GM23248 (cell line): ENCODE data around the gene NEUROD2. TPM values are rescaled to one million over a fixed set of nuclear protein-coding genes. Genes with fewer than 3 reads are reported as not detected.

Experiments used
- DNase-seq: peaks from one replicate; pipeline ENCODE4 v3.0.0-alpha.2; 2015
- H2AFZ ChIP-seq: fragments of 200-600 bp; sonication (generic); 2 replicates; pipeline ENCODE4 v1.6.1; 2016; ENCODE audit warnings: antibody characterized with exemption
- H3F3A ChIP-seq: fragments of 200-600 bp; sonication (generic); 2 replicates; pipeline ENCODE4 v1.6.1; 2016; ENCODE audit warnings: mild to moderate bottlenecking, antibody characterized with exemption, mixed run types; ENCODE audit not compliant: insufficient read depth
- H3K27ac ChIP-seq: fragments of 200-600 bp; sonication (generic); 2 replicates; pipeline ENCODE4 v1.5.1; 2016; ENCODE audit warnings: mild to moderate bottlenecking
- H3K27me3 ChIP-seq: fragments of 200-600 bp; sonication (generic); replicated peaks from 2 replicates; pipeline ENCODE4 v1.6.1; 2016; ENCODE audit warnings: mild to moderate bottlenecking; ENCODE audit not compliant: insufficient read depth
- H3K36me3 ChIP-seq: fragments of 200-600 bp; sonication (generic); 2 replicates; pipeline ENCODE4 v1.6.1; 2016; ENCODE audit warnings: low read depth, mild to moderate bottlenecking
- H3K4me1 ChIP-seq: fragments of 200-600 bp; sonication (generic); 2 replicates; pipeline ENCODE4 v1.6.1; 2016; ENCODE audit warnings: mild to moderate bottlenecking; ENCODE audit not compliant: insufficient read depth
- H3K4me2 ChIP-seq: fragments of 200-600 bp; sonication (generic); one replicate; pipeline ENCODE4 v1.6.1; 2016; ENCODE audit warnings: mild to moderate bottlenecking; ENCODE audit not compliant: unreplicated experiment
- H3K4me3 ChIP-seq: fragments of 200-600 bp; sonication (generic); 2 replicates; pipeline ENCODE4 v1.5.1; 2016; ENCODE audit warnings: mild to moderate bottlenecking
- H3K79me2 ChIP-seq: fragments of 200-600 bp; sonication (generic); 2 replicates; pipeline ENCODE4 v1.6.1; 2016; ENCODE audit warnings: mild to moderate bottlenecking; ENCODE audit not compliant: insufficient read depth
- H3K9ac ChIP-seq: fragments of 200-600 bp; sonication (generic); 2 replicates; pipeline ENCODE4 v1.6.1; 2016; ENCODE audit warnings: mild to moderate bottlenecking
- H3K9me2 ChIP-seq: fragments of 200-600 bp; sonication (generic); 2 replicates; pipeline ENCODE4 v1.6.1; 2016; ENCODE audit warnings: mixed run types, mild to moderate bottlenecking, moderate library complexity; ENCODE audit not compliant: insufficient read depth
- H3K9me3 ChIP-seq: fragments of 200-600 bp; sonication (generic); one replicate; pipeline ENCODE4 v1.6.1; 2017; ENCODE audit warnings: low read depth
- H4K20me1 ChIP-seq: fragments of 200-600 bp; sonication (generic); 2 replicates; pipeline ENCODE4 v1.6.0; 2016; ENCODE audit not compliant: insufficient read depth
- EZH2 ChIP-seq: fragments of 200-600 bp; sonication (generic); IDR thresholded peaks from 2 replicates; pipeline ENCODE4 v1.6.1; 2018; ENCODE audit warnings: antibody characterized with exemption, mild to moderate bottlenecking; ENCODE audit not compliant: insufficient read depth, poor library complexity, severe bottlenecking
- EZH2phosphoT487 ChIP-seq: fragments of 200-600 bp; sonication (generic); IDR thresholded peaks from 2 replicates; pipeline ENCODE4 v1.6.1; 2018; ENCODE audit warnings: antibody characterized with exemption, moderate library complexity, mild to moderate bottlenecking, low read depth; ENCODE audit not compliant: insufficient read depth
- WGBS, 2 experiments: methylation state at CpG; one replicate each; pipeline ENCODE4 v1.1.6; 2015 to 2017; ENCODE audit warnings: low lambda C conversion rate in 2 of 2, low coverage in 1 of 2; ENCODE audit errors: missing lambda C conversion rate in 2 of 2; 5-methylcytosine and 5-hydroxymethylcytosine counted together
- in situ Hi-C: fragments of 300-500 bp; cut with MboI; formaldehyde crosslinking; loops from 2 replicates; pipeline ENCODE4 v1.15.0; 2020
- polyA plus RNA-seq: library from polyadenylated mRNA; unstranded; fragments of >200 nt; fragmentation: Nextera tagmentation; extraction: Ambion mirVana; gene quantifications from 2 replicates; pipeline ENCODE4 v1.2.1, GENCODE V29; 2016
- total RNA-seq: library from RNA; depleted of rRNA; stranded (reverse); fragments of >200 nt; shearing (Covaris generic); gene quantifications from 2 replicates; pipeline ENCODE4 v1.2.3, GENCODE V29; 2014

Gene NEUROD2
- total and polyA plus RNA-seq, 2 experiments from 2014 or later: not detected

- in situ Hi-C loops: no loop called here
- H3K36me3 ChIP-seq: no peaks in the 10 kb centered on the region
- WGBS, 2 experiments: 74 to 76% methylated on average over 9 of the region's 9 CpGs
Observed at GRCh38 chr17:39568702-39569101, 39.0 kb downstream of the NEUROD2 start.

GRCh38 chr17:39566094-39566850 lies 41.4 kb downstream of the NEUROD2 start:
- in situ Hi-C loops: no loop called here
- no peak for DNase-seq

More at GRCh38 chr17:39568702-39569101, 39.0 kb downstream of the NEUROD2 start:
- no peak overlapping the region for H3K27ac ChIP-seq
- no peaks in the 10 kb centered on the region for H4K20me1 ChIP-seq
- no peak overlapping the region for H3K9ac ChIP-seq
- peaks cover 21% of the 10 kb centered on the region for H3F3A ChIP-seq
- no peak overlapping the region for H3K4me2 ChIP-seq
- no peak for DNase-seq
- no peaks in the 10 kb centered on the region for H3K4me1 ChIP-seq
- H3K4me3 ChIP-seq: no peak overlapping the region
- no peaks in the 10 kb centered on the region for H3K9me2 ChIP-seq
- H3K27me3 ChIP-seq: no peaks in the 10 kb centered on the region
- H2AFZ ChIP-seq: no peak overlapping the region
- no peaks in the 10 kb centered on the region for H3K9me3 ChIP-seq
- no peak for TF ChIP-seq EZH2
- no peak for TF ChIP-seq EZH2phosphoT487
- no peaks in the 10 kb centered on the region for H3K79me2 ChIP-seq

GRCh38 chr17:39564211-39564848 lies 43.4 kb downstream of the NEUROD2 start:
- Histone ChIP-seq H3K4me2 (no peak overlapping the region), H3K36me3 (peaks cover 5% of the 10 kb centered on the region; the same call in 1 of the 2 replicates), H3K79me2 (no peaks in the 10 kb centered on the region), H3K9me3 (no peaks in the 10 kb centered on the region), H3K9me2 (no peaks in the 10 kb centered on the region), H3K27me3 (no peaks in the 10 kb centered on the region), H3K27ac (no peak overlapping the region), H2AFZ (no peak overlapping the region), H3F3A (no peaks in the 10 kb centered on the region), H3K4me1 (no peaks in the 10 kb centered on the region), H4K20me1 (no peaks in the 10 kb centered on the region), H3K4me3 (no peak overlapping the region), H3K9ac (no peak overlapping the region)
- WGBS, 2 experiments: 78 to 81% methylated on average over 4 of the region's 4 CpGs
- TF ChIP-seq EZH2phosphoT487 (no peak), EZH2 (no peak)
- in situ Hi-C loops: no loop called here
- no peak for DNase-seq

More at GRCh38 chr17:39566094-39566850, 41.4 kb downstream of the NEUROD2 start:
- Histone ChIP-seq H3K9me2 (no peaks in the 10 kb centered on the region), H3K9ac (no peak overlapping the region), H3K4me2 (no peak overlapping the region), H4K20me1 (no peaks in the 10 kb centered on the region), H3K79me2 (no peaks in the 10 kb centered on the region), H3K36me3 (no peaks in the 10 kb centered on the region), H3K4me1 (no peaks in the 10 kb centered on the region), H3K27me3 (no peaks in the 10 kb centered on the region), H3K27ac (no peak overlapping the region), H3F3A (0 out of 2 replicates have a peak, but pooled peaks cover 3% of the 10 kb centered on the region), H2AFZ (no peak overlapping the region), H3K9me3 (no peaks in the 10 kb centered on the region), H3K4me3 (no peak overlapping the region)
- 57 to 58% methylated on average over 11 of the region's 11 CpGs for WGBS, 2 experiments
- TF ChIP-seq EZH2phosphoT487 (no peak), EZH2 (no peak)

- H3K36me3 ChIP-seq: peaks cover 11% of the 10 kb centered on the region; the same call in 1 of the 2 replicates
- H2AFZ ChIP-seq: no peak overlapping the region
- H3K4me1 ChIP-seq: no peaks in the 10 kb centered on the region
- TF ChIP-seq EZH2phosphoT487: no peak
- TF ChIP-seq EZH2: no peak
- DNase-seq: no peak
- H3K9me3 ChIP-seq: no peaks in the 10 kb centered on the region
- in situ Hi-C loops: no loop called here
- no peak overlapping the region for H3K27ac ChIP-seq
- no peaks in the 10 kb centered on the region for H3F3A ChIP-seq
- WGBS, 2 experiments: 79 to 81% methylated on average over 17 of the region's 17 CpGs
- no peaks in the 10 kb centered on the region for H3K79me2 ChIP-seq
- no peak overlapping the region for H3K9ac ChIP-seq
- no peak overlapping the region for H3K4me2 ChIP-seq
- H4K20me1 ChIP-seq: no peaks in the 10 kb centered on the region
- no peaks in the 10 kb centered on the region for H3K9me2 ChIP-seq
- H3K4me3 ChIP-seq: no peak overlapping the region
- H3K27me3 ChIP-seq: no peaks in the 10 kb centered on the region
Observed at GRCh38 chr17:39563476-39563875, 44.2 kb downstream of the NEUROD2 start.
